IMR-90 (cell line): ENCODE data around the gene BTD. TPM values are rescaled to one million over a fixed set of nuclear protein-coding genes. Genes with fewer than 3 reads are reported as not detected.

Source experiments
- ATAC-seq: fragments of 200-7000 bp; cut with Tn5 transposase; 2 replicates; pipeline ENCODE4 v1.9.1; 2020; ENCODE audit warnings: low read depth, mild to moderate bottlenecking, moderate library complexity
- BruUV-seq: library from RNA; stranded (reverse); fragments of 400-500 nt; replicated peaks from 2 replicates; lab custom pipeline; 2021; lab: Mats Ljungman, UMichigan
- CTCF ChIA-PET: fragments of 300-600 bp; formaldehyde crosslinking; extraction: SDS; loops from one replicate; lab custom pipeline; 2021; ENCODE audit warnings: antibody characterized with exemption; lab: Yijun Ruan, JAX
- POLR2A ChIA-PET: fragments of 300-600 bp; sonication (Branson Sonifier 250); formaldehyde crosslinking; loops from one replicate; lab custom pipeline; 2022; ENCODE audit warnings: antibody characterized with exemption; ENCODE audit not compliant: unreplicated experiment; lab: Charles Lee
- DNase-seq: peaks from one replicate; pipeline ENCODE4 v3.0.0; 2013
- H2AFZ ChIP-seq: replicated peaks from 2 replicates; pipeline ENCODE3; 2013; ENCODE audit warnings: low read length, mild to moderate bottlenecking; ENCODE audit not compliant: poor library complexity
- H2AK5ac ChIP-seq: 2 replicates; pipeline ENCODE4 v1.6.1; 2013; ENCODE audit warnings: low read depth, low read length, inconsistent platforms
- H2AK9ac ChIP-seq: replicated peaks from 2 replicates; pipeline ENCODE3; 2013; ENCODE audit warnings: mild to moderate bottlenecking, low read depth, low read length, moderate library complexity; ENCODE audit not compliant: poor library complexity
- H2BK120ac ChIP-seq: 2 replicates; pipeline ENCODE4 v1.6.1; 2013; ENCODE audit warnings: low read depth, low read length, inconsistent platforms
- H2BK15ac ChIP-seq: 3 replicates; pipeline ENCODE4 v1.6.1; 2013; ENCODE audit warnings: low read depth, low read length, inconsistent platforms
- H2BK20ac ChIP-seq: 2 replicates; pipeline ENCODE4 v1.6.1; 2013; ENCODE audit warnings: low read depth, mild to moderate bottlenecking, inconsistent platforms, low read length, moderate library complexity
- H2BK5ac ChIP-seq: 2 replicates; pipeline ENCODE4 v1.6.1; 2013; ENCODE audit warnings: mild to moderate bottlenecking, low read depth, low read length, inconsistent platforms; ENCODE audit not compliant: poor library complexity, severe bottlenecking
- H3K14ac ChIP-seq: replicated peaks from 2 replicates; pipeline ENCODE4 v1.6.1; 2013; ENCODE audit warnings: low read depth, low read length, inconsistent platforms
- H3K18ac ChIP-seq: 2 replicates; pipeline ENCODE4 v1.6.1; 2013; ENCODE audit warnings: low read depth, low read length, control low read depth
- H3K23ac ChIP-seq: 2 replicates; pipeline ENCODE4 v1.6.1; 2013; ENCODE audit warnings: low read depth, low read length, inconsistent platforms
- H3K27ac ChIP-seq: 2 replicates; pipeline ENCODE4 v1.5.1; 2013; ENCODE audit warnings: mild to moderate bottlenecking, control low read depth, low read length; ENCODE audit not compliant: insufficient read depth
- H3K27me3 ChIP-seq: 2 replicates; pipeline ENCODE4 v1.6.1; 2013; ENCODE audit warnings: low read length; ENCODE audit not compliant: control insufficient read depth, insufficient read depth
- H3K36me3 ChIP-seq: 2 replicates; pipeline ENCODE4 v1.6.1; 2013; ENCODE audit warnings: low read length, mixed read lengths; ENCODE audit not compliant: control insufficient read depth, insufficient read depth
- H3K4ac ChIP-seq: 2 replicates; pipeline ENCODE4 v1.6.1; 2013; ENCODE audit warnings: low read depth, low read length, inconsistent platforms
- H3K4me1 ChIP-seq: 2 replicates; pipeline ENCODE4 v1.6.1; 2013; ENCODE audit warnings: low read length, mixed read lengths; ENCODE audit not compliant: control insufficient read depth, insufficient read depth
- H3K4me2 ChIP-seq: 2 replicates; pipeline ENCODE4 v1.6.1; 2013; ENCODE audit warnings: low read depth, mild to moderate bottlenecking, control low read depth, low read length, moderate library complexity
- H3K4me3 ChIP-seq: 2 replicates; pipeline ENCODE4 v1.5.1; 2013; ENCODE audit warnings: low read depth, mild to moderate bottlenecking, control low read depth, low read length, moderate library complexity; ENCODE audit not compliant: insufficient read depth
- H3K56ac ChIP-seq: 2 replicates; pipeline ENCODE4 v1.6.1; 2013; ENCODE audit warnings: low read length, inconsistent platforms; ENCODE audit not compliant: insufficient read depth; ENCODE audit errors: extremely low read depth
- H3K79me1 ChIP-seq, 2 experiments: 2 replicates each; pipeline ENCODE4 v1.6.1; 2013; ENCODE audit warnings: low read length in 2 of 2, inconsistent platforms in 1 of 2, low read depth in 1 of 2
- H3K9ac ChIP-seq: 2 replicates; pipeline ENCODE4 v1.6.1; 2013; ENCODE audit warnings: low read depth, low read length, control low read depth
- H3K9me1 ChIP-seq: 2 replicates; pipeline ENCODE4 v1.6.1; 2013; ENCODE audit warnings: low read length, inconsistent platforms; ENCODE audit not compliant: insufficient read depth
- H3K9me3 ChIP-seq: 2 replicates; pipeline ENCODE4 v1.6.1; 2013; ENCODE audit warnings: low read length; ENCODE audit not compliant: control insufficient read depth, insufficient read depth
- H4K20me1 ChIP-seq: 2 replicates; pipeline ENCODE4 v1.6.1; 2013; ENCODE audit warnings: low read length, inconsistent platforms; ENCODE audit not compliant: insufficient read depth
- H4K5ac ChIP-seq: 2 replicates; pipeline ENCODE4 v1.6.1; 2013; ENCODE audit warnings: mild to moderate bottlenecking, low read depth, low read length, control low read depth
- H4K8ac ChIP-seq, 2 experiments: 2 replicates each; pipeline ENCODE4 v1.6.1; 2013; ENCODE audit warnings: low read depth in 2 of 2, low read length in 2 of 2, control low read depth in 1 of 2, inconsistent platforms in 1 of 2
- H4K91ac ChIP-seq: 2 replicates; pipeline ENCODE4 v1.6.1; 2013; ENCODE audit warnings: low read depth, low read length, inconsistent platforms; ENCODE audit not compliant: insufficient read depth
- BHLHE40 ChIP-seq: fragments of 150-350 bp; IDR thresholded peaks from 2 replicates; pipeline ENCODE4 v1.6.1; 2016; ENCODE audit warnings: mild to moderate bottlenecking, low read depth, low read length
- CEBPB ChIP-seq: IDR thresholded peaks from 2 replicates; pipeline ENCODE4 v1.6.1; 2012; ENCODE audit warnings: low read depth, low read length, improper control_type of control experiment
- CHD1 ChIP-seq: IDR thresholded peaks from 2 replicates; pipeline ENCODE4 v1.6.1; 2012; ENCODE audit warnings: low read depth, low read length, improper control_type of control experiment
- FOS ChIP-seq: fragments of 150-350 bp; IDR thresholded peaks from 2 replicates; pipeline ENCODE4 v1.6.1; 2016; ENCODE audit warnings: low read depth, low read length
- MAFK ChIP-seq: IDR thresholded peaks from 2 replicates; pipeline ENCODE4 v1.6.1; 2012; ENCODE audit warnings: low read depth, low read length, improper control_type of control experiment
- MAZ ChIP-seq: IDR thresholded peaks from 2 replicates; pipeline ENCODE4 v1.6.1; 2012; ENCODE audit warnings: low read depth, mild to moderate bottlenecking, low read length, improper control_type of control experiment, moderate library complexity, borderline replicate concordance
- MXI1 ChIP-seq: IDR thresholded peaks from 2 replicates; pipeline ENCODE4 v1.6.1; 2012; ENCODE audit warnings: low read depth, mild to moderate bottlenecking, low read length, moderate library complexity, borderline replicate concordance
- NFE2L2 ChIP-seq: fragments of 150-350 bp; IDR thresholded peaks from 2 replicates; pipeline ENCODE4 v1.6.1; 2016; ENCODE audit warnings: low read depth, mild to moderate bottlenecking, low read length
- POLR2A ChIP-seq: IDR thresholded peaks from 2 replicates; pipeline ENCODE4 v1.6.1; 2012; ENCODE audit warnings: mild to moderate bottlenecking, low read depth, low read length
- RAD21 ChIP-seq: IDR thresholded peaks from 2 replicates; pipeline ENCODE4 v1.6.1; 2012; ENCODE audit warnings: low read length, improper control_type of control experiment
- RCOR1 ChIP-seq: IDR thresholded peaks from 2 replicates; pipeline ENCODE4 v1.6.1; 2012; ENCODE audit warnings: mild to moderate bottlenecking, low read length, improper control_type of control experiment; ENCODE audit not compliant: insufficient replicate concordance
- RFX5 ChIP-seq: IDR thresholded peaks from 2 replicates; pipeline ENCODE4 v1.8.0; 2012; ENCODE audit warnings: low read depth, mild to moderate bottlenecking, low read length, moderate library complexity
- SMC3 ChIP-seq: fragments of 150-350 bp; IDR thresholded peaks from 2 replicates; pipeline ENCODE4 v1.6.1; 2016; ENCODE audit warnings: low read depth, mild to moderate bottlenecking, antibody characterized with exemption, low read length, moderate library complexity
- USF2 ChIP-seq: fragments of 150-350 bp; IDR thresholded peaks from 2 replicates; pipeline ENCODE4 v1.6.1; 2017; ENCODE audit warnings: mild to moderate bottlenecking, antibody characterized with exemption, low read length, low read depth
- WGBS, 2 experiments: methylation state at CpG; one replicate each; pipeline versions ENCODE4 v1.1.5 to v1.1.7; 2013; ENCODE audit warnings: missing lambda C conversion rate in 2 of 2; ENCODE audit not compliant: insufficient read length in 1 of 2; ENCODE audit errors: extremely low coverage in 2 of 2; 5-methylcytosine and 5-hydroxymethylcytosine counted together
- dilution Hi-C: fragments of 300-500 bp; cut with HindIII; formaldehyde crosslinking; loops from one replicate; pipeline ENCODE4 v1.14.3; 2018; ENCODE audit warnings: low sequenced_read_pairs; ENCODE audit not compliant: unreplicated experiment
- in situ Hi-C: fragments of 300-500 bp; cut with MboI; formaldehyde crosslinking; loops from 3 replicates; pipeline ENCODE4 v1.14.3; 2019; ENCODE audit warnings: low sequenced_read_pairs, inconsistent platforms, mixed read lengths
- intact Hi-C: fragments of 100-400 bp; cut with micrococcal nuclease; formaldehyde crosslinking; loops from 2 replicates; pipeline ENCODE4 v1.10.0; 2022
- polyA plus RNA-seq, 3 experiments: library from polyadenylated mRNA; depleted of rRNA; stranded (reverse); fragments of >200 nt; gene quantifications; 2 replicates each; pipeline ENCODE4 v1.2.3, GENCODE V29; 2012; ENCODE audit warnings: low replicate concordance in 1 of 3
- total RNA-seq: library from RNA; depleted of rRNA; stranded (reverse); fragments of >200 nt; gene quantifications from 2 replicates; pipeline ENCODE4 v1.2.3, GENCODE V29; 2012
- TF ChIP-seq, protein P1 (sequence below): fragments of 150-350 bp; IDR thresholded peaks from 2 replicates; pipeline ENCODE4 v1.6.1; 2016; ENCODE audit warnings: low read depth, mild to moderate bottlenecking, low read length, moderate library complexity, borderline replicate concordance
- TF ChIP-seq, protein P2 (sequence below): conservative IDR thresholded peaks from 2 replicates; pipeline ENCODE4 v1.5.1; 2012; ENCODE audit warnings: mild to moderate bottlenecking, low read depth, low read length, improper control_type of control experiment

The BTD gene
- total and polyA plus RNA-seq, 2 of the 4 experiments (the other 2 are of a cell fraction) = 14.8 to 21.1 TPM

DNA sequence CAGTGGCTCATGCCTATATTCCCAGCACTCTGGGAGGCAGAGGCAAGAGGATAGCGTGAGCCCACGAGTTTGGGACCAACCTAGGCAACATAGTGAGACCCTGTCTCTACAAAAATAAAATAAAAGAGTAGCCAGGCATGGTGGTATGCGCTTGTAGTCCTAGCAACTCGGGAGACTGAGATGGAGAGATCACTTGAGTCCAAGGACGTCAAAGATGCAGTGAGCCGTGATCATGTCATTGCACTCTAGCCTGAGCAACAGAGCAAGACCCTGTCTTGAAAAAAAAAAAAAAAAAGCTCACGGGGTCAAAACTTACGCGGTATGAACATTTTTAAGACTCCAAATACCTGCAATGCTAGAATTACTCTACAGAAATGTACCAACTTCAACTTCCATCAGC, 43.0 kb upstream of the BTD start:
- TF ChIP-seq, protein P1, sequence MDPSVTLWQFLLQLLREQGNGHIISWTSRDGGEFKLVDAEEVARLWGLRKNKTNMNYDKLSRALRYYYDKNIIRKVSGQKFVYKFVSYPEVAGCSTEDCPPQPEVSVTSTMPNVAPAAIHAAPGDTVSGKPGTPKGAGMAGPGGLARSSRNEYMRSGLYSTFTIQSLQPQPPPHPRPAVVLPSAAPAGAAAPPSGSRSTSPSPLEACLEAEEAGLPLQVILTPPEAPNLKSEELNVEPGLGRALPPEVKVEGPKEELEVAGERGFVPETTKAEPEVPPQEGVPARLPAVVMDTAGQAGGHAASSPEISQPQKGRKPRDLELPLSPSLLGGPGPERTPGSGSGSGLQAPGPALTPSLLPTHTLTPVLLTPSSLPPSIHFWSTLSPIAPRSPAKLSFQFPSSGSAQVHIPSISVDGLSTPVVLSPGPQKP = no peak
- TF ChIP-seq CEBPB (no peak), NFE2L2 (no peak), RCOR1 (no peak), SMC3 (no peak), BHLHE40 (no peak), RFX5 (no peak), FOS (no peak), MXI1 (no peak), POLR2A (no peak), MAZ (no peak), CHD1 (no peak), RAD21 (no peak), MAFK (no peak), USF2 (no peak)
- TF ChIP-seq, protein P2, sequence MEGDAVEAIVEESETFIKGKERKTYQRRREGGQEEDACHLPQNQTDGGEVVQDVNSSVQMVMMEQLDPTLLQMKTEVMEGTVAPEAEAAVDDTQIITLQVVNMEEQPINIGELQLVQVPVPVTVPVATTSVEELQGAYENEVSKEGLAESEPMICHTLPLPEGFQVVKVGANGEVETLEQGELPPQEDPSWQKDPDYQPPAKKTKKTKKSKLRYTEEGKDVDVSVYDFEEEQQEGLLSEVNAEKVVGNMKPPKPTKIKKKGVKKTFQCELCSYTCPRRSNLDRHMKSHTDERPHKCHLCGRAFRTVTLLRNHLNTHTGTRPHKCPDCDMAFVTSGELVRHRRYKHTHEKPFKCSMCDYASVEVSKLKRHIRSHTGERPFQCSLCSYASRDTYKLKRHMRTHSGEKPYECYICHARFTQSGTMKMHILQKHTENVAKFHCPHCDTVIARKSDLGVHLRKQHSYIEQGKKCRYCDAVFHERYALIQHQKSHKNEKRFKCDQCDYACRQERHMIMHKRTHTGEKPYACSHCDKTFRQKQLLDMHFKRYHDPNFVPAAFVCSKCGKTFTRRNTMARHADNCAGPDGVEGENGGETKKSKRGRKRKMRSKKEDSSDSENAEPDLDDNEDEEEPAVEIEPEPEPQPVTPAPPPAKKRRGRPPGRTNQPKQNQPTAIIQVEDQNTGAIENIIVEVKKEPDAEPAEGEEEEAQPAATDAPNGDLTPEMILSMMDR = no peak
- Histone ChIP-seq H3K56ac (no peak overlapping the region), H3K9me1 (peaks cover 3% of the 10 kb centered on the region; the same call in 1 of the 2 replicates), H4K8ac (no peak overlapping the region), H3K36me3 (peaks cover 15% of the 10 kb centered on the region), H2BK15ac (no peak overlapping the region), H2BK120ac (no peak overlapping the region), H3K27ac (no peak overlapping the region), H3K79me1 (no peaks in the 10 kb centered on the region), H3K4me3 (no peak overlapping the region), H4K20me1 (no peaks in the 10 kb centered on the region), H3K27me3 (no peaks in the 10 kb centered on the region), H2AFZ (no peak overlapping the region), H2BK5ac (no peak overlapping the region), H4K91ac (no peak overlapping the region), H2BK20ac (no peak overlapping the region), H2AK9ac (no peak overlapping the region), H3K4me1 (no peaks in the 10 kb centered on the region), H3K14ac (no peak overlapping the region), H3K4ac (no peak overlapping the region), H4K5ac (no peak overlapping the region), H3K4me2 (no peak overlapping the region), H2AK5ac (no peak overlapping the region), H3K18ac (no peak overlapping the region), H3K9me3 (no peaks in the 10 kb centered on the region), H3K23ac (no peak overlapping the region), H3K9ac (no peak overlapping the region)
- WGBS, 2 experiments = 78% methylated on average over 3 of the region's 9 CpGs; no CpG with 5 or more reads in 1 of the 2 experiments
- intact Hi-C loops = loop anchor here (5.0 kb wide), 1 partner anchor 451 kb away; no protein-coding TSS in a partner anchor
- ATAC-seq (no peak), DNase-seq (no peak)
- ChIA-PET CTCF (interaction anchor here (1.5 kb wide), 1 partner anchor 12 kb away, joined by 6 read pairs; no protein-coding TSS in a partner anchor), POLR2A (no interaction called here)
- BruUV-seq = no TSS peak
- in situ Hi-C loops = loop anchor here (10.0 kb wide), 1 partner anchor 354 kb away; the partner anchor contains the start of gene CAPN7
- dilution Hi-C loops = no loop called here
